HG03095 (cell line): ENCODE results near the gene PGAP3.
"Not testable (repeated sequence)": the region's sequence is repeated elsewhere in the genome, so short reads cannot be mapped to it uniquely, and the experiment has no call there.

Experiments used
- ATAC-seq: cut with Tn5 transposase; IDR thresholded peaks from one replicate; pipeline ENCODE4 v1.9.1; 2021; ENCODE audit warnings: moderate library complexity; ENCODE audit not compliant: unreplicated experiment

The PGAP3 gene

GRCh38 chr17:39699157-39699817 lies 11.4 kb upstream of the PGAP3 start:
- ATAC-seq: not testable (repeated sequence)

- ATAC-seq: no peak
These were observed 10.1 kb upstream of the PGAP3 start for GRCh38 chr17:39697961-39698360.

GRCh38 chr17:39696731-39697130 lies 8.9 kb upstream of the PGAP3 start:
- ATAC-seq: no peak

GRCh38 chr17:39695089-39695474 lies 7.2 kb upstream of the PGAP3 start:
- ATAC-seq: no peak

- ATAC-seq: no peak
These were observed 6.7 kb upstream of the PGAP3 start for GRCh38 chr17:39694593-39694992.

- ATAC-seq: no peak
These were observed 1.1 kb upstream of the PGAP3 start for GRCh38 chr17:39688945-39689344.

- no peak for ATAC-seq
These were observed 598 bp upstream of the PGAP3 start for GRCh38 chr17:39688475-39688835.

- ATAC-seq: no peak
These were observed 734 bp downstream of the PGAP3 start for GRCh38 chr17:39687101-39687545.

- ATAC-seq: no peak
These were observed 3.3 kb downstream of the PGAP3 start for GRCh38 chr17:39684369-39685192.

- ATAC-seq: no peak
These were observed 4.4 kb downstream of the PGAP3 start for GRCh38 chr17:39683295-39683939.

- no peak for ATAC-seq
These were observed 8.2 kb downstream of the PGAP3 start for GRCh38 chr17:39679521-39680192.

- ATAC-seq: no peak
These were observed 9.3 kb downstream of the PGAP3 start for GRCh38 chr17:39678340-39679116.

GRCh38 chr17:39677542-39678339 lies 10.1 kb downstream of the PGAP3 start:
- no peak for ATAC-seq

GRCh38 chr17:39677072-39677471 lies 10.8 kb downstream of the PGAP3 start:
- ATAC-seq: no peak

GRCh38 chr17:39676198-39676819 lies 11.5 kb downstream of the PGAP3 start:
- no peak for ATAC-seq

- ATAC-seq: no peak
These were observed 12.3 kb downstream of the PGAP3 start for GRCh38 chr17:39675390-39676082.

- no peak for ATAC-seq
These were observed 13.0 kb downstream of the PGAP3 start for GRCh38 chr17:39674702-39675389.

- ATAC-seq: no peak
These were observed 13.7 kb downstream of the PGAP3 start for GRCh38 chr17:39674179-39674578.
